IPS-18c (cell line): ENCODE data around the gene TDG.
"Not testable (repeated sequence)": the region's sequence is repeated elsewhere in the genome, so short reads cannot be mapped to it uniquely, and the experiment has no call there.

Experiments
- H3K4me3 ChIP-seq: 2 replicates; pipeline ENCODE4 v1.7.0; 2013; ENCODE audit warnings: low read depth, mild to moderate bottlenecking, low read length, moderate library complexity; ENCODE audit not compliant: insufficient read depth
- H3K9me3 ChIP-seq: one replicate; pipeline ENCODE4 v1.6.1; 2013; ENCODE audit warnings: mild to moderate bottlenecking, low read length, moderate library complexity; ENCODE audit not compliant: control insufficient read depth, insufficient read depth

The TDG gene

GRCh38 chr12:104000807-104001434 lies 35.2 kb downstream of the TDG start:
- Histone ChIP-seq H3K9me3 (no peaks in the 10 kb centered on the region), H3K4me3 (no peak overlapping the region)

- Histone ChIP-seq H3K4me3 (no peak overlapping the region), H3K9me3 (no peaks in the 10 kb centered on the region)
Measured at GRCh38 chr12:104002686-104003085, 37.0 kb downstream of the TDG start.

GRCh38 chr12:104003596-104003995 lies 37.9 kb downstream of the TDG start:
- Histone ChIP-seq H3K9me3 (no peaks in the 10 kb centered on the region), H3K4me3 (no peak overlapping the region)

GRCh38 chr12:104006929-104007328 lies 41.3 kb downstream of the TDG start:
- Histone ChIP-seq H3K4me3 (no peak overlapping the region), H3K9me3 (no peaks in the 10 kb centered on the region)

GRCh38 chr12:104010121-104010520 lies 44.4 kb downstream of the TDG start:
- Histone ChIP-seq H3K9me3 (no peaks in the 10 kb centered on the region), H3K4me3 (no peak overlapping the region)

- no peaks in the 10 kb centered on the region for H3K9me3 ChIP-seq
- H3K4me3 ChIP-seq: no peak overlapping the region
Measured at GRCh38 chr12:104010606-104011169, 45.0 kb downstream of the TDG start.

GRCh38 chr12:104011253-104011652 lies 45.6 kb downstream of the TDG start:
- H3K9me3 ChIP-seq: no peaks in the 10 kb centered on the region
- H3K4me3 ChIP-seq: no peak overlapping the region

GRCh38 chr12:104012331-104012730 lies 46.7 kb downstream of the TDG start:
- no peak overlapping the region for H3K4me3 ChIP-seq
- no peaks in the 10 kb centered on the region for H3K9me3 ChIP-seq

- H3K9me3 ChIP-seq, H3K4me3 ChIP-seq: not testable (repeated sequence)
Measured at GRCh38 chr12:104021862-104022261, 56.2 kb downstream of the TDG start.

GRCh38 chr12:104022786-104023185 lies 57.1 kb downstream of the TDG start:
- H3K4me3 ChIP-seq: no peak overlapping the region

GRCh38 chr12:104023710-104024109 lies 58.0 kb downstream of the TDG start:
- H3K9me3 ChIP-seq: peaks cover 7% of the 10 kb centered on the region
- no peak overlapping the region for H3K4me3 ChIP-seq

More at GRCh38 chr12:104022786-104023185, 57.1 kb downstream of the TDG start:
- H3K9me3 ChIP-seq: peaks cover 7% of the 10 kb centered on the region

- no peak overlapping the region for H3K4me3 ChIP-seq
- peaks cover 7% of the 10 kb centered on the region for H3K9me3 ChIP-seq
Measured at GRCh38 chr12:104024348-104024747, 58.7 kb downstream of the TDG start.

GRCh38 chr12:104025771-104026170 lies 60.1 kb downstream of the TDG start:
- Histone ChIP-seq H3K9me3 (peaks cover 7% of the 10 kb centered on the region), H3K4me3 (no peak overlapping the region)

GRCh38 chr12:104026841-104027599 lies 61.3 kb downstream of the TDG start:
- H3K4me3 ChIP-seq: no peak overlapping the region
- peaks cover 7% of the 10 kb centered on the region for H3K9me3 ChIP-seq

- not testable (repeated sequence) for H3K4me3 ChIP-seq, H3K9me3 ChIP-seq
Measured at GRCh38 chr12:104030596-104030995, 64.9 kb downstream of the TDG start.

GRCh38 chr12:104036143-104036542 lies 70.5 kb downstream of the TDG start:
- H3K4me3 ChIP-seq, H3K9me3 ChIP-seq: not testable (repeated sequence)
